Measurements from ENCODE around the gene AMPD3.

Gene AMPD3

GRCh38 chr11:10539339-10539738 is 84.3 kb downstream of the AMPD3 start:
- DNase-seq (ENCODE audit: low read depth in 2 of 2): no peak

GRCh38 chr11:10540546-10540914 is 85.5 kb downstream of the AMPD3 start:
- no peak for DNase-seq (ENCODE audit: low read depth in 2 of 2)

GRCh38 chr11:10540915-10541560 is 86.0 kb downstream of the AMPD3 start, which contains the start of gene RNF141:
RNF141 (minus strand) TSS chr11:10541187; CDS start chr11:10534158, 7,029 bp downstream.
- DNase-seq (ENCODE audit: low read depth in 2 of 2): peak; percentile 93 to 97

DNA sequence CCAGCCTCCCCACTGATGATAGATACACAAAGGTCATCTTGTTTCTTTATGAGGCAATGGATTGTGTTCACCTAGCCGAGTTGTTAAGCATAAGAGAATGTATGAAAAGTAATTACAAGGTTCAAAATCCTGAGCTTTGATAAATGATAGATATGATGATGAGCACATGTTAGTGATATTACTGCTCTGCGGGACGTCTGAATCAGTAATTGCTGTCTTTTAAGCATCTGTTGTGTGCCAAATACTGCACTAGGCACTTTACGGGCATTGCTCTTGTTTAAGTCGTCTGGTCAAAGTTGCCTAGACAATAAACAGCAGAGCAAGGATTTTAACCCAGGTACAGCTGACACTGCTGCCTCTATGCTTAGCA is 86.5 kb downstream of the AMPD3 start:
- DNase-seq (ENCODE audit: low read depth in 2 of 2): no peak

DNA sequence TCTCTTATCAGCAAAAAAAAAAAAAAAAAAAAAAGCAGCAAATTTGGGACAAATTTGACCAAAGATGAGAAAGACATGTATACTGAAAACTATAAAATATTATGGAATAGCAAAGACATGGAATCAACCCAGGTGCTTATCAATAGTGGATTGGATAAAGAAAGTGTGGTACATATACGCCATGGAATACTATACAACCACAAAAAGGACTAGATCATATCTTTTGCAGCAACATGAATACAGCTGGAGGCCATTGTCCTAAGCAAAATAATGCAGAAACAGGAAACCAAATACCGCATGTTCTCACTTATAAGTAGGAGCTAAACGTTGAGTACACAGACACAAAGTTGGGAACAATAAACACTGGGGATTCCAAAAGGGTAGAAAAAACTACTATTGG is 87.7 kb downstream of the AMPD3 start:
- DNase-seq (ENCODE audit: low read depth in 2 of 2): no peak

DNA sequence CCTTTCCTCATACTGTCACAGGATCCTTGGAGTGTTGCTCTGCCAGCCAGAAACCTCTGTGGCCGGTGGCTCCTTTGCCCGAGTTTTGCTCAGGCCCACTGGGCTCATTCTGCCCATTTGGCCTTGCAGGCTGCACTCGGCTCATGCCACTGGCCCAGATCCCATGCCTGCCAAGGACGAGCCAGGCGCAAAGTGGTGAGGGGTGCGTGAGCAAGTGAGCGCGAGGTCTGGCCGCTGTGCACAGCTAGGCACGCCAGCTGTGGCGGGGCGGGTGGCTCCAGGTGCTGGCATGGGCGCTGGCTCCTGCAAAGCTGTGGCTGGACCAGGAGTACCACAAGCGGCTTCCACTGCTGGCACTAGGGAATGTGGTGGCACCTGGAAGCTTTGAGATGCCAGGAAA is 88.7 kb downstream of the AMPD3 start:
- DNase-seq (ENCODE audit: low read depth in 2 of 2): no peak

DNA sequence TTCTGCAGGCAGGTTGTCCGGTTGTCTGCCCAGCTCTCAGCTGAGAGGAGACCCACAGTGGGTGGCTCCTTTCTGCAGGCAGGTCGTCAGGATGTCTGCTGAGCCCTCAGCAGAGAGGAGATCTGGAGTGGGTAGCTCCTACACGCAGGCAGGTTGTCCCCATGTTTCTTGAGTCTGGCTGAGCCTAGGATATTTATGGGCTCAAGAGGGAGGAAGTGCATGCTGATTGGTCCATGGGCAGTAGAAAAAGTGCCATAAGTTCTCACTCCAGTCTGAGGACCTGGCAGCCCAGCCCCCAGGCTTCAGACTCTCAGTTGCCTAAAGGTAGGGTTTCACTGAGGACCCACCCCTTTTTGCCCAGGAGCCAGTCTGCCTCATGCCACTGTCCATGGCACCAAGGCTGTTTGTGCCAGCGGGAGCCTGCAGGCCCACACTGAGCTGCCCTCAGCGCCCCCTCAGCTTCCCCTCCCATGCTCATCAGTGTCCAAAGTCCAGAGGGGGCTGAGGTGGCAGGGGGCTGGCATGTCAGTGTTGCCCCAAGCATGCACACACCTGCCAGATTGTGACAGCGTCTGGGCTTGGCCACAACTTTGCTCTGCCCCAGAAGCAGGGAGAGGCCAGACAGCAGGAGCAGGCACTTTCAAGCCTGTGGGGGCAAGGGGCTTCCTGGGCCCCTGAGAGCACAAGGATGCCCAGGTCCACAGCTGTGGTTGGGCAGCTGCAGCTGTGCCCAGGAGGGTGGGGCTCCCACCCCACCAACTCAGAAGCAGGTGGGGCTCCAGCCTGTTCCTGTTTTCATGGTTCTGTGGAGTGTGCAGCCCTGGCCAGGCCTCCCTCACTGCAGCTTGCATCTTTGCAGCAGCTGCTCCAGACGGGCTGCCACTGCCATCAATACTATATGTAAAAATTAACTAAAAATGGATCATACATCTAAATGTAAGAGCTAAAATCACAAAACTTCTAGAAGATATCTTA is 89.7 kb downstream of the AMPD3 start:
- DNase-seq (ENCODE audit: low read depth in 2 of 2): no peak

DNA sequence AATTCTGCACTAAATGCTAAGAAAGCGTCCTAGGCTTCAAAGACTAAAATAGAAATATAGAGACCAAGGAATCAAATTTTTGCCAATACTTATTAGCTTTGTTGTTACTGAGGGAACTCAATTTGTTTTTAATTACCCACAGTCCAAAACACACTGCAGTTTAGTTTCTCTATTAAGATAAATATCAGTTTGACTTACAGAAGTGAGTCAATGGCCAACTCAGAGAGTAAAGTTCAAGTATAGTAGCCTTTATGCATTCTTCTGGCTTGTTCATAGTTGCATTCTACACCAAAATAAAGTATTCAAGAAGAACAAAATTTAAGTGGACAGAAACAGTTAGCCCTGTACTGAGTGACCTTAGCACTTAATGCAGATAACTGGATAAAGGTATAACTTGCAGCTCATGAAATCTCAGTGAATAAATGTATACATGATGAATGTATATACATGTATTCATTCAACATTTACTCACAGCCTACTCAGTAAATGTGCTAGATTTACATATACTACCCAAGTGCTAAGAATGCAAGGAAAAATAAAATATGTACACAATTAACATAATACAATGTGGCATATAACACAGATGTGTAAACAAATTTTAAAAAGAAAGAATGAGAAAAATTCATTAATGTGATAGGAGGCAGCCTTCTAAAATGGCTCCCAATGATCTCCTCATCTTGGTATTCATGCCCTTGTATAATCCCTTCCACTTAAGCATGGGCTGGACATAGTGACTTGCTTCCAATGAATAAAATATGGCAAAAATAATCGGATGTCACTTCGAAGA is 95.6 kb downstream of the AMPD3 start:
- DNase-seq (ENCODE audit: low read depth in 2 of 2): no peak

GRCh38 chr11:10551290-10551592 is 96.2 kb downstream of the AMPD3 start:
- DNase-seq (ENCODE audit: low read depth in 2 of 2): no peak

- DNase-seq (ENCODE audit: low read depth in 2 of 2): no peak
Observed at GRCh38 chr11:10551845-10552352, 96.8 kb downstream of the AMPD3 start.

- DNase-seq (ENCODE audit: low read depth in 2 of 2): no peak
Observed at GRCh38 chr11:10556590-10556989, 101.5 kb downstream of the AMPD3 start.
